WTC11 (cell line): Measurements from ENCODE around the gene KRTAP5-6. TPM values are rescaled to one million over a fixed set of nuclear protein-coding genes. Genes with fewer than 3 reads are reported as not detected.

Source experiments
- ATAC-seq: fragments of 200-7000 bp; cut with Tn5 transposase; 2 replicates; pipeline ENCODE4 v1.10.0; 2021; ENCODE audit warnings: mild to moderate bottlenecking, moderate library complexity
- CTCF ChIA-PET: fragments of 300-600 bp; sonication (Branson Sonifier 250); formaldehyde crosslinking; loops from one replicate; lab custom pipeline; 2021; ENCODE audit warnings: antibody characterized with exemption; lab: Charles Lee
- POLR2A ChIA-PET: fragments of 350-600 bp; sonication (Branson Sonifier 250); formaldehyde crosslinking; loops from one replicate; lab custom pipeline; 2021; ENCODE audit warnings: antibody characterized with exemption; lab: Charles Lee
- DNase-seq: peaks from one replicate; pipeline ENCODE4 v3.0.0; 2021; ENCODE audit warnings: low spot score
- H3K27ac Mint-ChIP-seq: 2 replicates; pipeline ENCODE4 v1.8.0; 2021; ENCODE audit warnings: mixed read lengths
- H3K27me3 Mint-ChIP-seq: 2 replicates; pipeline ENCODE4 v1.8.0; 2021; ENCODE audit warnings: low read depth, mild to moderate bottlenecking, moderate library complexity, mixed read lengths
- H3K36me3 Mint-ChIP-seq: 2 replicates; pipeline ENCODE4 v1.8.0; 2021; ENCODE audit warnings: mixed read lengths
- H3K4me1 Mint-ChIP-seq: 2 replicates; pipeline ENCODE4 v1.8.0; 2022; ENCODE audit warnings: mixed read lengths
- H3K4me3 Mint-ChIP-seq: 2 replicates; pipeline ENCODE4 v1.8.0; 2021; ENCODE audit warnings: mild to moderate bottlenecking, moderate library complexity, mixed read lengths
- H3K9me3 Mint-ChIP-seq: 2 replicates; pipeline ENCODE4 v1.8.0; 2021; ENCODE audit warnings: mixed read lengths
- CBFB ChIP-seq: sonication (generic); formaldehyde crosslinking; IDR thresholded peaks from 2 replicates; pipeline ENCODE4 v1.8.1; 2022; ENCODE audit warnings: mild to moderate bottlenecking, low read depth, missing genetic modification reagents
- IRF2 ChIP-seq: sonication (generic); formaldehyde crosslinking; IDR thresholded peaks from 2 replicates; pipeline ENCODE4 v1.8.0; 2022; ENCODE audit warnings: low read depth, missing genetic modification reagents, borderline replicate concordance
- JAZF1 ChIP-seq: fragments of 250-450 bp; sonication (Bioruptor Pico); IDR thresholded peaks from 2 replicates; pipeline ENCODE4 v1.9.0; 2021; ENCODE audit warnings: moderate library complexity, mild to moderate bottlenecking, inconsistent platforms
- MXD4 ChIP-seq: fragments of 250-450 bp; sonication (Bioruptor Pico); IDR thresholded peaks from 2 replicates; pipeline ENCODE4 v1.8.0; 2021; ENCODE audit warnings: mild to moderate bottlenecking, moderate library complexity, borderline replicate concordance
- NFE2L1 ChIP-seq: sonication (generic); formaldehyde crosslinking; IDR thresholded peaks from 2 replicates; pipeline ENCODE4 v1.8.1; 2023; ENCODE audit warnings: missing genetic modification reagents
- OVOL2 ChIP-seq: fragments of 250-450 bp; sonication (Bioruptor Pico); IDR thresholded peaks from 2 replicates; pipeline ENCODE4 v1.9.0; 2021; ENCODE audit warnings: mild to moderate bottlenecking, borderline replicate concordance
- RELA ChIP-seq: sonication (generic); formaldehyde crosslinking; IDR thresholded peaks from 2 replicates; pipeline ENCODE4 v1.8.1; 2022; ENCODE audit warnings: missing genetic modification reagents, mild to moderate bottlenecking, borderline replicate concordance
- ZNF232 ChIP-seq: sonication (generic); formaldehyde crosslinking; IDR thresholded peaks from 2 replicates; pipeline ENCODE4 v1.8.0; 2022; ENCODE audit warnings: mild to moderate bottlenecking, missing genetic modification reagents
- ZNF396 ChIP-seq: fragments of 250-450 bp; sonication (Bioruptor Pico); IDR thresholded peaks from 2 replicates; pipeline ENCODE4 v1.8.0; 2021; ENCODE audit warnings: mild to moderate bottlenecking, moderate library complexity, borderline replicate concordance
- total RNA-seq: library from RNA; stranded (reverse); gene quantifications from 3 replicates; pipeline ENCODE4 v1.2.3, GENCODE V29; 2021
- TF ChIP-seq, protein P1 (sequence below): sonication (generic); formaldehyde crosslinking; IDR thresholded peaks from 2 replicates; pipeline ENCODE4 v1.8.0; 2023; ENCODE audit warnings: mild to moderate bottlenecking, missing genetic modification reagents
- TF ChIP-seq, protein P2 (sequence below): sonication (generic); formaldehyde crosslinking; IDR thresholded peaks from 2 replicates; pipeline ENCODE4 v1.8.1; 2023; ENCODE audit warnings: mild to moderate bottlenecking, missing genetic modification reagents
- TF ChIP-seq, protein P3 (sequence below): sonication (generic); formaldehyde crosslinking; conservative IDR thresholded peaks from 2 replicates; pipeline ENCODE4 v1.8.1; 2022; ENCODE audit warnings: mild to moderate bottlenecking, missing genetic modification reagents
- TF ChIP-seq, protein P4 (sequence below): sonication (generic); formaldehyde crosslinking; IDR thresholded peaks from 2 replicates; pipeline ENCODE4 v1.8.1; 2023; ENCODE audit warnings: mild to moderate bottlenecking, missing genetic modification reagents, moderate library complexity
- TF ChIP-seq, protein P5 (sequence below): sonication (generic); formaldehyde crosslinking; IDR thresholded peaks from 2 replicates; pipeline ENCODE4 v1.8.0; 2023; ENCODE audit warnings: missing genetic modification reagents
- TF ChIP-seq, protein P6 (sequence below): sonication (generic); formaldehyde crosslinking; conservative IDR thresholded peaks from 2 replicates; pipeline ENCODE4 v1.8.1; 2023; ENCODE audit warnings: mild to moderate bottlenecking, low read depth, missing genetic modification reagents, moderate library complexity
- TF ChIP-seq, protein P7 (sequence below): sonication (generic); formaldehyde crosslinking; IDR thresholded peaks from 2 replicates; pipeline ENCODE4 v1.8.1; 2022; ENCODE audit warnings: low read depth, missing genetic modification reagents, borderline replicate concordance
- TF ChIP-seq, protein P8 (sequence below): fragments of 250-450 bp; sonication (Bioruptor Pico); conservative IDR thresholded peaks from 2 replicates; pipeline ENCODE4 v1.9.0; 2021; ENCODE audit warnings: mild to moderate bottlenecking

Gene KRTAP5-6
- total RNA-seq, 1 experiment from 2014 or later: 0.35 TPM

DNA sequence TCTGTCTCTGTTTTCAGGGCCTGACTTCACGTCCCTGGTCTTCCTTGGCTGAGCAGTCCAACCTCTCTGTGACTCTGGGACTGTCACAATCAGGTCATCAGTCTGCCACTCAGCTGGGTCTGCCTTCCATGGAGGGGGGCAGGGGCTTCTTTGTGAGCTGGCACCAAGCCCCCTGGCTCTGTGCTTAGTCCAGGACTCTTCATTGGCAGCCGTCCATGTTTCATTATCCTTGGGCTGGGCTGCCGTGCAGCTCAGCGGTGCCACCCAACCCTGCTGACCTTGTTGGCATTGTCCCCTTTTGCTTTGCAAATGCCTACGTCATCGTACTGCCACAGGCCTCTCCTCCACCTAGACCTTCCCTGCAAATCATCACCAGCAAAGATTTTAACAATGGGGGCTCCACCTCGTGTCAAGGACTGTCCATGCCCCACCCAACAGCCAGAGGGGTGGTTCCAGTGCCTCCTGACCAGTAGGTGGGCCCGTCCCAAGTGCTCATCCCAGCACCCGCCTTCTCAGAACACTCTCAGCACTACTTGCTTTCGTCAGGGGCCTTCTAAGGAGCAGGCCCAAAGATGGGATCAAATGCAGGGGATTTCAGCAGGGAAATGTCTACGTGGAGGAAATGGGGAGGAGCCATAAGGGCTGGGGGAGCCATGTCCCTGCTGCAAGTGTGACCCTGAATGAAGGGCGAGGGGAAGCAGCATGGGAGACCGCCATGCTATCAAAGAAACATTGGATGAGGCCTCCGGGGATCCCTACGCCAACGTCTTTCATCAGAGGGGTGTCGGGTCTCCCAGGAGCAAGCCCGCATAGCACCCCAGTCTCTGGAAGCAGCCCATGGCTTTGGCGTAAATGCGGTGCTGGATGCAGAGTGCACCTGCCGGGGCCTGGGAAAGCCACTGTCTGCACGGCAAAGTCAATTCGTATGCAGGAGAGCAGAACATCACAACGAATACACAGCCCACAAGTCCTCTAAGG, 18.2 kb downstream of the KRTAP5-6 start:
- H3K36me3 Mint-ChIP-seq: no peaks in the 10 kb centered on the region
- H3K4me3 Mint-ChIP-seq: no peak overlapping the region
- H3K9me3 Mint-ChIP-seq: no peaks in the 10 kb centered on the region
- ATAC-seq (no peak), DNase-seq (no peak)
- H3K27me3 Mint-ChIP-seq: peaks cover 21% of the 10 kb centered on the region
- POLR2A ChIA-PET: no interaction called here
- no peaks in the 10 kb centered on the region for H3K4me1 Mint-ChIP-seq
- CTCF ChIA-PET: interaction anchor here (0.9 to 1.5 kb wide), 4 partner anchors 21 to 118 kb away, joined by 3 to 8 read pairs (median 3); no protein-coding TSS in a partner anchor
- no peak overlapping the region for H3K27ac Mint-ChIP-seq
- no peak for TF ChIP-seq JAZF1 (CRISPR knock-in tag)
- TF ChIP-seq, protein P1, sequence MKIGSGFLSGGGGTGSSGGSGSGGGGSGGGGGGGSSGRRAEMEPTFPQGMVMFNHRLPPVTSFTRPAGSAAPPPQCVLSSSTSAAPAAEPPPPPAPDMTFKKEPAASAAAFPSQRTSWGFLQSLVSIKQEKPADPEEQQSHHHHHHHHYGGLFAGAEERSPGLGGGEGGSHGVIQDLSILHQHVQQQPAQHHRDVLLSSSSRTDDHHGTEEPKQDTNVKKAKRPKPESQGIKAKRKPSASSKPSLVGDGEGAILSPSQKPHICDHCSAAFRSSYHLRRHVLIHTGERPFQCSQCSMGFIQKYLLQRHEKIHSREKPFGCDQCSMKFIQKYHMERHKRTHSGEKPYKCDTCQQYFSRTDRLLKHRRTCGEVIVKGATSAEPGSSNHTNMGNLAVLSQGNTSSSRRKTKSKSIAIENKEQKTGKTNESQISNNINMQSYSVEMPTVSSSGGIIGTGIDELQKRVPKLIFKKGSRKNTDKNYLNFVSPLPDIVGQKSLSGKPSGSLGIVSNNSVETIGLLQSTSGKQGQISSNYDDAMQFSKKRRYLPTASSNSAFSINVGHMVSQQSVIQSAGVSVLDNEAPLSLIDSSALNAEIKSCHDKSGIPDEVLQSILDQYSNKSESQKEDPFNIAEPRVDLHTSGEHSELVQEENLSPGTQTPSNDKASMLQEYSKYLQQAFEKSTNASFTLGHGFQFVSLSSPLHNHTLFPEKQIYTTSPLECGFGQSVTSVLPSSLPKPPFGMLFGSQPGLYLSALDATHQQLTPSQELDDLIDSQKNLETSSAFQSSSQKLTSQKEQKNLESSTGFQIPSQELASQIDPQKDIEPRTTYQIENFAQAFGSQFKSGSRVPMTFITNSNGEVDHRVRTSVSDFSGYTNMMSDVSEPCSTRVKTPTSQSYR: no peak
- no peak for TF ChIP-seq NFE2L1 (CRISPR knock-in tag)
- TF ChIP-seq CBFB (CRISPR knock-in tag): no peak
- TF ChIP-seq ZNF232: no peak
- TF ChIP-seq, protein P2, sequence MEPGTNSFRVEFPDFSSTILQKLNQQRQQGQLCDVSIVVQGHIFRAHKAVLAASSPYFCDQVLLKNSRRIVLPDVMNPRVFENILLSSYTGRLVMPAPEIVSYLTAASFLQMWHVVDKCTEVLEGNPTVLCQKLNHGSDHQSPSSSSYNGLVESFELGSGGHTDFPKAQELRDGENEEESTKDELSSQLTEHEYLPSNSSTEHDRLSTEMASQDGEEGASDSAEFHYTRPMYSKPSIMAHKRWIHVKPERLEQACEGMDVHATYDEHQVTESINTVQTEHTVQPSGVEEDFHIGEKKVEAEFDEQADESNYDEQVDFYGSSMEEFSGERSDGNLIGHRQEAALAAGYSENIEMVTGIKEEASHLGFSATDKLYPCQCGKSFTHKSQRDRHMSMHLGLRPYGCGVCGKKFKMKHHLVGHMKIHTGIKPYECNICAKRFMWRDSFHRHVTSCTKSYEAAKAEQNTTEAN (CRISPR knock-in tag): no peak
- TF ChIP-seq, protein P3, sequence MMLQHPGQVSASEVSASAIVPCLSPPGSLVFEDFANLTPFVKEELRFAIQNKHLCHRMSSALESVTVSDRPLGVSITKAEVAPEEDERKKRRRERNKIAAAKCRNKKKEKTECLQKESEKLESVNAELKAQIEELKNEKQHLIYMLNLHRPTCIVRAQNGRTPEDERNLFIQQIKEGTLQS (CRISPR knock-in tag): no peak
- no peak for TF ChIP-seq ZNF396 (CRISPR knock-in tag)
- no peak for TF ChIP-seq IRF2 (CRISPR knock-in tag)
- TF ChIP-seq, protein P4, sequence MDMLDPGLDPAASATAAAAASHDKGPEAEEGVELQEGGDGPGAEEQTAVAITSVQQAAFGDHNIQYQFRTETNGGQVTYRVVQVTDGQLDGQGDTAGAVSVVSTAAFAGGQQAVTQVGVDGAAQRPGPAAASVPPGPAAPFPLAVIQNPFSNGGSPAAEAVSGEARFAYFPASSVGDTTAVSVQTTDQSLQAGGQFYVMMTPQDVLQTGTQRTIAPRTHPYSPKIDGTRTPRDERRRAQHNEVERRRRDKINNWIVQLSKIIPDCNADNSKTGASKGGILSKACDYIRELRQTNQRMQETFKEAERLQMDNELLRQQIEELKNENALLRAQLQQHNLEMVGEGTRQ (CRISPR knock-in tag): no peak
- TF ChIP-seq, protein P5, sequence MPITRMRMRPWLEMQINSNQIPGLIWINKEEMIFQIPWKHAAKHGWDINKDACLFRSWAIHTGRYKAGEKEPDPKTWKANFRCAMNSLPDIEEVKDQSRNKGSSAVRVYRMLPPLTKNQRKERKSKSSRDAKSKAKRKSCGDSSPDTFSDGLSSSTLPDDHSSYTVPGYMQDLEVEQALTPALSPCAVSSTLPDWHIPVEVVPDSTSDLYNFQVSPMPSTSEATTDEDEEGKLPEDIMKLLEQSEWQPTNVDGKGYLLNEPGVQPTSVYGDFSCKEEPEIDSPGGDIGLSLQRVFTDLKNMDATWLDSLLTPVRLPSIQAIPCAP (CRISPR knock-in tag): no peak
- TF ChIP-seq RELA: no peak
- TF ChIP-seq, protein P6, sequence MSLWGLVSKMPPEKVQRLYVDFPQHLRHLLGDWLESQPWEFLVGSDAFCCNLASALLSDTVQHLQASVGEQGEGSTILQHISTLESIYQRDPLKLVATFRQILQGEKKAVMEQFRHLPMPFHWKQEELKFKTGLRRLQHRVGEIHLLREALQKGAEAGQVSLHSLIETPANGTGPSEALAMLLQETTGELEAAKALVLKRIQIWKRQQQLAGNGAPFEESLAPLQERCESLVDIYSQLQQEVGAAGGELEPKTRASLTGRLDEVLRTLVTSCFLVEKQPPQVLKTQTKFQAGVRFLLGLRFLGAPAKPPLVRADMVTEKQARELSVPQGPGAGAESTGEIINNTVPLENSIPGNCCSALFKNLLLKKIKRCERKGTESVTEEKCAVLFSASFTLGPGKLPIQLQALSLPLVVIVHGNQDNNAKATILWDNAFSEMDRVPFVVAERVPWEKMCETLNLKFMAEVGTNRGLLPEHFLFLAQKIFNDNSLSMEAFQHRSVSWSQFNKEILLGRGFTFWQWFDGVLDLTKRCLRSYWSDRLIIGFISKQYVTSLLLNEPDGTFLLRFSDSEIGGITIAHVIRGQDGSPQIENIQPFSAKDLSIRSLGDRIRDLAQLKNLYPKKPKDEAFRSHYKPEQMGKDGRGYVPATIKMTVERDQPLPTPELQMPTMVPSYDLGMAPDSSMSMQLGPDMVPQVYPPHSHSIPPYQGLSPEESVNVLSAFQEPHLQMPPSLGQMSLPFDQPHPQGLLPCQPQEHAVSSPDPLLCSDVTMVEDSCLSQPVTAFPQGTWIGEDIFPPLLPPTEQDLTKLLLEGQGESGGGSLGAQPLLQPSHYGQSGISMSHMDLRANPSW (CRISPR knock-in tag): no peak

DNA sequence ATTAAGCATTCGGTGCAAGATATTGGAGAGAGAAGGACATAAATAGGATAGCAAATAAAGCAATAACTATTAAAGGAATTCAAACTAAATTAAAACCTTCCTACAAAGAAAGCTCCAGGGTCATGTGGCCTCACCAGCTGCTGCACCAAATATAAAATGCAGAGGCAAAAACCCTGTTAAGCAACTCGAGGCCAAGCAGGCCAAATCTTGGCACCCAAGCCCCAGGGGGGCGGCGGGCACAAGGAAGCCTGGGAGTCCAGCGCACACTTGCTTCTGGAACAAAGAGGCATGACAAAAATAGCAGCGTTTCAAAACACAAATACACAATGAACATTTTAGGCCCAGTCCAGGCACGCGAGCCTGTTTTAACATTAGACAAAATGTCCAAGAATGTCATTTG, 20.8 kb downstream of the KRTAP5-6 start:
- DNase-seq (no peak), ATAC-seq (no peak)
- ChIA-PET CTCF (interaction anchor here (0.7 to 1.8 kb wide), 6 partner anchors 32 to 183 kb away, joined by 3 to 5 read pairs (median 3); no protein-coding TSS in a partner anchor), POLR2A (no interaction called here)
- Mint-ChIP-seq H3K27me3 (peaks cover 28% of the 10 kb centered on the region), H3K9me3 (peaks cover 8% of the 10 kb centered on the region), H3K4me3 (no peak overlapping the region), H3K36me3 (no peaks in the 10 kb centered on the region; the same call in 1 of the 2 replicates), H3K4me1 (no peaks in the 10 kb centered on the region), H3K27ac (no peak overlapping the region)
- no peak for TF ChIP-seq MXD4 (CRISPR knock-in tag)
- TF ChIP-seq, protein P7, sequence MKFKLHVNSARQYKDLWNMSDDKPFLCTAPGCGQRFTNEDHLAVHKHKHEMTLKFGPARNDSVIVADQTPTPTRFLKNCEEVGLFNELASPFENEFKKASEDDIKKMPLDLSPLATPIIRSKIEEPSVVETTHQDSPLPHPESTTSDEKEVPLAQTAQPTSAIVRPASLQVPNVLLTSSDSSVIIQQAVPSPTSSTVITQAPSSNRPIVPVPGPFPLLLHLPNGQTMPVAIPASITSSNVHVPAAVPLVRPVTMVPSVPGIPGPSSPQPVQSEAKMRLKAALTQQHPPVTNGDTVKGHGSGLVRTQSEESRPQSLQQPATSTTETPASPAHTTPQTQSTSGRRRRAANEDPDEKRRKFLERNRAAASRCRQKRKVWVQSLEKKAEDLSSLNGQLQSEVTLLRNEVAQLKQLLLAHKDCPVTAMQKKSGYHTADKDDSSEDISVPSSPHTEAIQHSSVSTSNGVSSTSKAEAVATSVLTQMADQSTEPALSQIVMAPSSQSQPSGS (CRISPR knock-in tag): no peak
- TF ChIP-seq, protein P8, sequence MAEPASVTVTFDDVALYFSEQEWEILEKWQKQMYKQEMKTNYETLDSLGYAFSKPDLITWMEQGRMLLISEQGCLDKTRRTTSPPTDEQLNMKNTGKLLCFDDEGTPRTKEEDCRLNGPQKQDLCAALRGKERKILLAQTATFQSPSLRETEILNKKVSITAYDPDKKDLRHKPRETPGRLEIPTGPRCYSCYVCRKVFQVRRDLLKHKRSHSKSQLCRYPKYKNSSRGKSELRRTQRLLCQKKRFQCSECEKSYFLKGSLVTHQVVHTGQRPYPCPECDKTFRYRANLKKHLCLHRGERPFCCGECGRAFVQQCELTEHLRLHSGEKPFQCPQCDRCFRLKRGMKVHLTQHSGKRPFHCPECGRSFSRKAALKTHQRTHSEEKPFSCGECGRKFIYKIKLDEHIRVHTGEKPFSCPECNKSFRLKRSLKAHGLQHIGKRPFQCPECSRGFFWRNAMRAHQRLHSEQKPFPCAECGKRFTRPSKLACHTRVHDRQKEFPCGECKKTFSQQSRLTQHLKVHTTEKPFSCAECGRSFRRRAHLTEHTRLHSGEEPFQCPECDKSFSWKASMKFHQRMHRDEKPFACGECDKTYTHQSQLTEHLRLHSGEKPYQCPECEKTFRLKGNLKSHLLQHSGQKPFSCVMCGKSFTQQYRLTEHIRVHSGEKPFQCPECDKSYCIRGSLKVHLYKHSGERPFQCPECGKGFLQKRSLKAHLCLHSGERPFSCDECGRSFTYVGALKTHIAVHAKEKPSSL: no peak
- TF ChIP-seq OVOL2 (CRISPR knock-in tag): no peak
